Measurements from ENCODE around the gene EID2.

DNA sequence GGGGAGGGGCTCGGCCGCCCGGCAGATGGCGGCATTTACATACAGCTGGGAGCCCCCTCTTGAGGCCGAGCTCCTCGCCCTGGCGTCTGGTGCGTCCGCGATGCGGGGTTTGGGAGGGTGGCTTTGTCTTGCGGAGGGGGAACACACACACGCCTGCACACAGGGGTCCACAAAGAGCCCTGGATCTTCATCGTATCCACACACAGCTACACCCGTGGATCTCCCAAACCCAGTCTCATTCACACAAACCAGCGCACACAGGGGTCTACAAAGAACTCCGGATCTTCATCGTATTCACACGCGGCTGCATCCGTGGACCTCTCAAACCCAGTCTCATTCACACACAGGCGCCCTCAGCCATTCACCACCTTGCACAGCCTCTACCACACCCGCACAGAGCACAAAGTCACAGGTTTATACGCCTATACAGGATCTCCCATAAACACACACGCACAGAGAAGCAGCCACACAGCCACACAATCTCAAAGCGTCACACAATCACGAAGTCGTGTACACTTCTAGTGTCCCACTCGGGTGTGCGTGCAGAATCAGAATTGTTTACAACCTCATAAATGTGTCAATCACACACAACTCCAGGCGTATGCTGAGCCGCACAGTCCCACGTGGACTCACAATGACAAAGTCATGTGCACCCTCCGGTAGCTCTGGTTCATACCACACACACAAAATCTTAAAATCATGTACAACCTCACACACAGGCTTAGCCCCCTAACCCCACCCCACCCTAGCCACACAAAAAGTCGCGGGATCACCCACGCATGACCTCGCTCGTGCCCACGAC is 41.8 kb downstream of the EID2 start:
- TF ChIP-seq, protein P1, sequence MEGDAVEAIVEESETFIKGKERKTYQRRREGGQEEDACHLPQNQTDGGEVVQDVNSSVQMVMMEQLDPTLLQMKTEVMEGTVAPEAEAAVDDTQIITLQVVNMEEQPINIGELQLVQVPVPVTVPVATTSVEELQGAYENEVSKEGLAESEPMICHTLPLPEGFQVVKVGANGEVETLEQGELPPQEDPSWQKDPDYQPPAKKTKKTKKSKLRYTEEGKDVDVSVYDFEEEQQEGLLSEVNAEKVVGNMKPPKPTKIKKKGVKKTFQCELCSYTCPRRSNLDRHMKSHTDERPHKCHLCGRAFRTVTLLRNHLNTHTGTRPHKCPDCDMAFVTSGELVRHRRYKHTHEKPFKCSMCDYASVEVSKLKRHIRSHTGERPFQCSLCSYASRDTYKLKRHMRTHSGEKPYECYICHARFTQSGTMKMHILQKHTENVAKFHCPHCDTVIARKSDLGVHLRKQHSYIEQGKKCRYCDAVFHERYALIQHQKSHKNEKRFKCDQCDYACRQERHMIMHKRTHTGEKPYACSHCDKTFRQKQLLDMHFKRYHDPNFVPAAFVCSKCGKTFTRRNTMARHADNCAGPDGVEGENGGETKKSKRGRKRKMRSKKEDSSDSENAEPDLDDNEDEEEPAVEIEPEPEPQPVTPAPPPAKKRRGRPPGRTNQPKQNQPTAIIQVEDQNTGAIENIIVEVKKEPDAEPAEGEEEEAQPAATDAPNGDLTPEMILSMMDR (IDR thresholded peaks at IDR 0.05; ENCODE audit: low read depth, low read length, poor library complexity, severe bottlenecking) = peak; percentile 45
- TF ChIP-seq EZH2phosphoT487 (IDR thresholded peaks at IDR 0.05; ENCODE audit: borderline replicate concordance, low read length) = no peak
